Endothelial cell of hepatic sinusoid (primary cell): ENCODE measurements around the gene EFCAB10.
"Not testable (repeated sequence)": the region's sequence is repeated elsewhere in the genome, so short reads cannot be mapped to it uniquely, and the experiment has no call there.

Experiments used
- in situ Hi-C: cut with HindIII; loops from 2 replicates; pipeline ENCODE4 v1.10.0; 2017; ENCODE audit warnings: low sequenced_read_pairs

EFCAB10 gene

GRCh38 chr7:105532709-105533460 is 48.4 kb downstream of the EFCAB10 start:
- in situ Hi-C loops: no loop called here

- in situ Hi-C loops: no loop called here
Measured at GRCh38 chr7:105531792-105532671, 49.3 kb downstream of the EFCAB10 start, which contains the start of gene RINT1. RINT1 (plus strand) TSS chr7:105532201; CDS start chr7:105532316, 115 bp downstream.

- in situ Hi-C loops: no loop called here
Measured at GRCh38 chr7:105530546-105530945, 50.7 kb downstream of the EFCAB10 start.

- in situ Hi-C loops: no loop called here
Measured at GRCh38 chr7:105530126-105530525, 51.2 kb downstream of the EFCAB10 start.

GRCh38 chr7:105527737-105528136 is 53.6 kb downstream of the EFCAB10 start:
- in situ Hi-C loops: not testable (repeated sequence)

- in situ Hi-C loops: no loop called here
Measured at GRCh38 chr7:105524840-105525239, 56.5 kb downstream of the EFCAB10 start.

- in situ Hi-C loops: not testable (repeated sequence)
Measured at GRCh38 chr7:105524423-105524822, 56.9 kb downstream of the EFCAB10 start.

- in situ Hi-C loops: no loop called here
Measured at GRCh38 chr7:105521717-105522463, 59.4 kb downstream of the EFCAB10 start, which contains the start of gene PUS7. PUS7 (minus strand) TSS chr7:105522271; CDS start chr7:105508512, 13,759 bp downstream.

- in situ Hi-C loops: no loop called here
Measured at GRCh38 chr7:105521027-105521716, 60.1 kb downstream of the EFCAB10 start.

GRCh38 chr7:105520620-105521019 is 60.7 kb downstream of the EFCAB10 start:
- in situ Hi-C loops: not testable (repeated sequence)

- in situ Hi-C loops: no loop called here
Measured at GRCh38 chr7:105519353-105519752, 61.9 kb downstream of the EFCAB10 start.

- in situ Hi-C loops: not testable (repeated sequence)
Measured at GRCh38 chr7:105515610-105516009, 65.7 kb downstream of the EFCAB10 start.
